ELR (cell line): ENCODE data around the gene SP1.
"Not testable (repeated sequence)": the region's sequence is repeated elsewhere in the genome, so short reads cannot be mapped to it uniquely, and the experiment has no call there.

Experiments
- DNase-seq: peaks from one replicate; pipeline ENCODE4 v3.0.0-alpha.2; 2015; ENCODE audit warnings: low read depth

SP1 gene

GRCh38 chr12:53414756-53415417 lies 34.9 kb downstream of the SP1 start:
- DNase-seq, result no peak

- not testable (repeated sequence) for DNase-seq
Measured at GRCh38 chr12:53415752-53416389, 35.9 kb downstream of the SP1 start.

GRCh38 chr12:53417291-53417816 lies 37.4 kb downstream of the SP1 start:
- DNase-seq, result not testable (repeated sequence)

- no peak for DNase-seq
Measured at GRCh38 chr12:53418221-53418620, 38.2 kb downstream of the SP1 start.

- DNase-seq, result no peak
Measured at GRCh38 chr12:53419756-53420155, 39.8 kb downstream of the SP1 start.

GRCh38 chr12:53422247-53422646 lies 42.3 kb downstream of the SP1 start:
- DNase-seq, result not testable (repeated sequence)

- no peak for DNase-seq
Measured at GRCh38 chr12:53423597-53423996, 43.6 kb downstream of the SP1 start, which contains the start of gene AMHR2. AMHR2 (plus strand) TSS chr12:53423855; CDS start chr12:53423935, 80 bp downstream.

- no peak for DNase-seq
Measured at GRCh38 chr12:53424626-53425514, 44.9 kb downstream of the SP1 start.

GRCh38 chr12:53425515-53426150 lies 45.7 kb downstream of the SP1 start:
- no peak for DNase-seq

- DNase-seq, result peak; percentile 99
Measured at GRCh38 chr12:53427905-53428594, 48.1 kb downstream of the SP1 start.

GRCh38 chr12:53428741-53429140 lies 48.8 kb downstream of the SP1 start:
- DNase-seq, result no peak

GRCh38 chr12:53430116-53430515 lies 50.1 kb downstream of the SP1 start:
- no peak for DNase-seq

- no peak for DNase-seq
Measured at GRCh38 chr12:53431187-53431586, 51.2 kb downstream of the SP1 start.

- DNase-seq, result not testable (repeated sequence)
Measured at GRCh38 chr12:53435326-53435725, 55.4 kb downstream of the SP1 start.

GRCh38 chr12:53439582-53439981 lies 59.6 kb downstream of the SP1 start:
- not testable (repeated sequence) for DNase-seq

GRCh38 chr12:53441040-53441833 lies 61.3 kb downstream of the SP1 start, which contains the start of gene PRR13:
PRR13 (plus strand) TSS chr12:53441734; CDS start chr12:53442715, 981 bp downstream.
- DNase-seq, result peak; percentile 100

GRCh38 chr12:53443955-53444354 lies 64.0 kb downstream of the SP1 start:
- DNase-seq, result no peak

- DNase-seq, result not testable (repeated sequence)
Measured at GRCh38 chr12:53444593-53445325, 64.8 kb downstream of the SP1 start.

GRCh38 chr12:53450936-53451335 lies 71.0 kb downstream of the SP1 start:
- DNase-seq, result no peak
